ENCODE measurements around the gene RNF8.

DNA sequence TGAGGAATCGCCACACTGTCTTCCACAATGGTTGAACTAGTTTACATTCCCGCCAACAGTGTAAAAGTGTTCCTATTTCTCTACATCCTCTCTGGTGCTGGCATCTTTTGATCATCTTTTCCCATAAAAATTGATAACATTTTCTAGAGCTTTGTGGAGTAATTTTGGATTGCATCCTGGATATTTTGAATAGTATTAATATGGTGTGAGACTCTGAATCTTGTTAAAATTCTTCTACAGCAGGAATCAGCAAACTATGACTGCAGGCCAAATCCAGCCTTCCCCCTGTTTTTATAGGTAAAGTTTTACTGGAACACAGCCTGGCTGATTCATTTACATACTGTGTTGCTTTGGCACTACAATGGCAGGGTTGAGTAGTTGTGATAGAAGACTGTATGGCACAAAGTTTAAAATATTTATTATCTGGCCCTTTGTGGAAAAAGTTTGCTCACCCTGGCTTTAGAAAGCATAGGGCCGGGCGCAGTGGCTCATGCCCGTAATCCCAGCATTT is 15.0 kb upstream of the RNF8 start:
- TF ChIP-seq, protein P1, sequence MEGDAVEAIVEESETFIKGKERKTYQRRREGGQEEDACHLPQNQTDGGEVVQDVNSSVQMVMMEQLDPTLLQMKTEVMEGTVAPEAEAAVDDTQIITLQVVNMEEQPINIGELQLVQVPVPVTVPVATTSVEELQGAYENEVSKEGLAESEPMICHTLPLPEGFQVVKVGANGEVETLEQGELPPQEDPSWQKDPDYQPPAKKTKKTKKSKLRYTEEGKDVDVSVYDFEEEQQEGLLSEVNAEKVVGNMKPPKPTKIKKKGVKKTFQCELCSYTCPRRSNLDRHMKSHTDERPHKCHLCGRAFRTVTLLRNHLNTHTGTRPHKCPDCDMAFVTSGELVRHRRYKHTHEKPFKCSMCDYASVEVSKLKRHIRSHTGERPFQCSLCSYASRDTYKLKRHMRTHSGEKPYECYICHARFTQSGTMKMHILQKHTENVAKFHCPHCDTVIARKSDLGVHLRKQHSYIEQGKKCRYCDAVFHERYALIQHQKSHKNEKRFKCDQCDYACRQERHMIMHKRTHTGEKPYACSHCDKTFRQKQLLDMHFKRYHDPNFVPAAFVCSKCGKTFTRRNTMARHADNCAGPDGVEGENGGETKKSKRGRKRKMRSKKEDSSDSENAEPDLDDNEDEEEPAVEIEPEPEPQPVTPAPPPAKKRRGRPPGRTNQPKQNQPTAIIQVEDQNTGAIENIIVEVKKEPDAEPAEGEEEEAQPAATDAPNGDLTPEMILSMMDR (IDR thresholded peaks at IDR 0.05) = no peak
- no peak for TF ChIP-seq POLR2A (IDR thresholded peaks at IDR 0.05)

Data from testis (tissue), 2 donors.